ENCODE data around the gene AP2M1. TPM values are rescaled to one million over a fixed set of nuclear protein-coding genes. Genes with fewer than 3 reads are reported as not detected.

Gene AP2M1
- total and polyA plus RNA-seq, 2 of the 13 experiments (the other 11 are each of a cell fraction or from before 2014, with no cell fraction given): 126 to 146 TPM

DNA sequence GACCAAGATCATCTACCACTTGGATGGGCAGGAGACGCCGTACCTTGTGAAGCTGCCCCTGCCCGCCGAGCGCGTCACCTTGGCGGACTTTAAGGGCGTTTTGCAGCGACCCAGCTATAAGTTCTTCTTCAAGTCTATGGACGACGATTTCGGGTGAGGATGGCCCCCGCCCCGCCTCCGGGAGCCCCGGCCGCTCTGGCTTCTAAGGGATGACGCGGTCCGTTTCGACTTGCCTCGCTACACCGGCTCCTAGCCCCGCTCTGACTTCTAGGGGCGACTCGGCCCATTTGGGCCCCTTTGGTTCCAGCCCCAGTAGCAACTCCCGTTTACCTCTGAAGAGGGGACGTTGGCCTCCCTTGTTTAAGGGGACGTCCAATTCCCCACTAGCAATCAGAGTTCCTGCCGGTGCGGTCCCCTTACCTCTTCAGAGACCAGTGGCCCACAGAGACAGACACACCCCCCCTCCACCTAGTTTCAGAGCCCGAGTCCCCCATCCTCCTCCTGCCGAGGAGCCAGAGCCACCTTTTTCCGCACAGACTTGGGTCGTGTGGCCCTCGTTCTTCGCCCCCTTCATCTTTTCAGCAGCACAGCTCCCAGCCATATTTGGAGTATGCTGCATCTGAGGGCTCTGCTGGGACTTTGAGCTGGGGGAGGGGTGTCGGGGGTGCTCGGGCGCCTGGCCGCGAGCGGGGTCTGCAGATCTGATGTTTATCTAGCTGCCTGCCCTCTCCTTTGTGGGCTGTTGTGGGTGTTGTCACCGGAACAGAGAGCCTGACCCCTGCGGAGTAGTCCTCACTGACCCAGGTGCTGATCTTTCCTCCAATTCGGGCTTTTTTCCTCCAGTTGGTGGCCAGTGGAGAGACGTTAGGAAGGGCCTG lies 18.8 kb upstream of the AP2M1 start (continued):
- TF ChIP-seq MAZ (IDR thresholded peaks at IDR 0.05; ENCODE audit: borderline replicate concordance, low read depth, low read length): peak; percentile 10; the same call in 1 of the 2 replicates
- TF ChIP-seq MAZ (CRISPR knock-in tag; IDR thresholded peaks at IDR 0.05; ENCODE audit: low read depth): no peak; the same call in 1 of the 2 replicates
- no peak for TF ChIP-seq ZNF20 (CRISPR knock-in tag; IDR thresholded peaks at IDR 0.05)
- TF ChIP-seq GFI1 (CRISPR knock-in tag; IDR thresholded peaks at IDR 0.05; ENCODE audit: borderline replicate concordance): no peak
- TF ChIP-seq, protein P1, sequence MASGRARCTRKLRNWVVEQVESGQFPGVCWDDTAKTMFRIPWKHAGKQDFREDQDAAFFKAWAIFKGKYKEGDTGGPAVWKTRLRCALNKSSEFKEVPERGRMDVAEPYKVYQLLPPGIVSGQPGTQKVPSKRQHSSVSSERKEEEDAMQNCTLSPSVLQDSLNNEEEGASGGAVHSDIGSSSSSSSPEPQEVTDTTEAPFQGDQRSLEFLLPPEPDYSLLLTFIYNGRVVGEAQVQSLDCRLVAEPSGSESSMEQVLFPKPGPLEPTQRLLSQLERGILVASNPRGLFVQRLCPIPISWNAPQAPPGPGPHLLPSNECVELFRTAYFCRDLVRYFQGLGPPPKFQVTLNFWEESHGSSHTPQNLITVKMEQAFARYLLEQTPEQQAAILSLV (CRISPR knock-in tag; IDR thresholded peaks at IDR 0.05; ENCODE audit: borderline replicate concordance): no peak; the same call in 1 of the 2 replicates
- no peak for TF ChIP-seq CREB1 (IDR thresholded peaks at IDR 0.05)
- no peak for TF ChIP-seq CREB1 (CRISPR knock-in tag; IDR thresholded peaks at IDR 0.05)
- TF ChIP-seq KMT2B (CRISPR knock-in tag; IDR thresholded peaks at IDR 0.05): no peak
- no peak for TF ChIP-seq MYNN (CRISPR knock-in tag; IDR thresholded peaks at IDR 0.05; ENCODE audit: low read depth)
- no peak for TF ChIP-seq MIXL1 (CRISPR knock-in tag; IDR thresholded peaks at IDR 0.05)
- no peak; the same call in 1 of the 2 replicates for TF ChIP-seq CCDC6 (CRISPR knock-in tag; IDR thresholded peaks at IDR 0.05)
- TF ChIP-seq NFYB (CRISPR knock-in tag; IDR thresholded peaks at IDR 0.05): peak; percentile 5; the same call in 1 of the 2 replicates
- no peak for TF ChIP-seq NFIB (CRISPR knock-in tag; IDR thresholded peaks at IDR 0.05; ENCODE audit: borderline replicate concordance)
- TF ChIP-seq, protein P2, sequence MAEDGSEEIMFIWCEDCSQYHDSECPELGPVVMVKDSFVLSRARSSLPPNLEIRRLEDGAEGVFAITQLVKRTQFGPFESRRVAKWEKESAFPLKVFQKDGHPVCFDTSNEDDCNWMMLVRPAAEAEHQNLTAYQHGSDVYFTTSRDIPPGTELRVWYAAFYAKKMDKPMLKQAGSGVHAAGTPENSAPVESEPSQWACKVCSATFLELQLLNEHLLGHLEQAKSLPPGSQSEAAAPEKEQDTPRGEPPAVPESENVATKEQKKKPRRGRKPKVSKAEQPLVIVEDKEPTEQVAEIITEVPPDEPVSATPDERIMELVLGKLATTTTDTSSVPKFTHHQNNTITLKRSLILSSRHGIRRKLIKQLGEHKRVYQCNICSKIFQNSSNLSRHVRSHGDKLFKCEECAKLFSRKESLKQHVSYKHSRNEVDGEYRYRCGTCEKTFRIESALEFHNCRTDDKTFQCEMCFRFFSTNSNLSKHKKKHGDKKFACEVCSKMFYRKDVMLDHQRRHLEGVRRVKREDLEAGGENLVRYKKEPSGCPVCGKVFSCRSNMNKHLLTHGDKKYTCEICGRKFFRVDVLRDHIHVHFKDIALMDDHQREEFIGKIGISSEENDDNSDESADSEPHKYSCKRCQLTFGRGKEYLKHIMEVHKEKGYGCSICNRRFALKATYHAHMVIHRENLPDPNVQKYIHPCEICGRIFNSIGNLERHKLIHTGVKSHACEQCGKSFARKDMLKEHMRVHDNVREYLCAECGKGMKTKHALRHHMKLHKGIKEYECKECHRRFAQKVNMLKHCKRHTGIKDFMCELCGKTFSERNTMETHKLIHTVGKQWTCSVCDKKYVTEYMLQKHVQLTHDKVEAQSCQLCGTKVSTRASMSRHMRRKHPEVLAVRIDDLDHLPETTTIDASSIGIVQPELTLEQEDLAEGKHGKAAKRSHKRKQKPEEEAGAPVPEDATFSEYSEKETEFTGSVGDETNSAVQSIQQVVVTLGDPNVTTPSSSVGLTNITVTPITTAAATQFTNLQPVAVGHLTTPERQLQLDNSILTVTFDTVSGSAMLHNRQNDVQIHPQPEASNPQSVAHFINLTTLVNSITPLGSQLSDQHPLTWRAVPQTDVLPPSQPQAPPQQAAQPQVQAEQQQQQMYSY (CRISPR knock-in tag; IDR thresholded peaks at IDR 0.05): no peak
- TF ChIP-seq, protein P3, sequence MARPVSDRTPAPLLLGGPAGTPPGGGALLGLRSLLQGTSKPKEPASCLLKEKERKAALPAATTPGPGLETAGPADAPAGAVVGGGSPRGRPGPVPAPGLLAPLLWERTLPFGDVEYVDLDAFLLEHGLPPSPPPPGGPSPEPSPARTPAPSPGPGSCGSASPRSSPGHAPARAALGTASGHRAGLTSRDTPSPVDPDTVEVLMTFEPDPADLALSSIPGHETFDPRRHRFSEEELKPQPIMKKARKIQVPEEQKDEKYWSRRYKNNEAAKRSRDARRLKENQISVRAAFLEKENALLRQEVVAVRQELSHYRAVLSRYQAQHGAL (CRISPR knock-in tag; IDR thresholded peaks at IDR 0.05; ENCODE audit: not compliant biosample characterization): no peak
- TF ChIP-seq, protein P4, sequence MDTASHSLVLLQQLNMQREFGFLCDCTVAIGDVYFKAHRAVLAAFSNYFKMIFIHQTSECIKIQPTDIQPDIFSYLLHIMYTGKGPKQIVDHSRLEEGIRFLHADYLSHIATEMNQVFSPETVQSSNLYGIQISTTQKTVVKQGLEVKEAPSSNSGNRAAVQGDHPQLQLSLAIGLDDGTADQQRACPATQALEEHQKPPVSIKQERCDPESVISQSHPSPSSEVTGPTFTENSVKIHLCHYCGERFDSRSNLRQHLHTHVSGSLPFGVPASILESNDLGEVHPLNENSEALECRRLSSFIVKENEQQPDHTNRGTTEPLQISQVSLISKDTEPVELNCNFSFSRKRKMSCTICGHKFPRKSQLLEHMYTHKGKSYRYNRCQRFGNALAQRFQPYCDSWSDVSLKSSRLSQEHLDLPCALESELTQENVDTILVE (CRISPR knock-in tag; IDR thresholded peaks at IDR 0.05): no peak
- peak; percentile 47 for TF ChIP-seq SRSF1 (optimal IDR thresholded peaks at IDR 0.05; ENCODE audit: low read depth, low read length)
- 0 out of 2 replicates have a peak, but pooled peaks have one; percentile 65 for TF ChIP-seq ZFP36L1 (CRISPR knock-in tag; IDR thresholded peaks at IDR 0.05)
- TF ChIP-seq, protein P5, sequence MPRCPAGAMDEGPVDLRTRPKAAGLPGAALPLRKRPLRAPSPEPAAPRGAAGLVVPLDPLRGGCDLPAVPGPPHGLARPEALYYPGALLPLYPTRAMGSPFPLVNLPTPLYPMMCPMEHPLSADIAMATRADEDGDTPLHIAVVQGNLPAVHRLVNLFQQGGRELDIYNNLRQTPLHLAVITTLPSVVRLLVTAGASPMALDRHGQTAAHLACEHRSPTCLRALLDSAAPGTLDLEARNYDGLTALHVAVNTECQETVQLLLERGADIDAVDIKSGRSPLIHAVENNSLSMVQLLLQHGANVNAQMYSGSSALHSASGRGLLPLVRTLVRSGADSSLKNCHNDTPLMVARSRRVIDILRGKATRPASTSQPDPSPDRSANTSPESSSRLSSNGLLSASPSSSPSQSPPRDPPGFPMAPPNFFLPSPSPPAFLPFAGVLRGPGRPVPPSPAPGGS (CRISPR knock-in tag; IDR thresholded peaks at IDR 0.05): no peak
- TF ChIP-seq ZEB1 (IDR thresholded peaks at IDR 0.05; ENCODE audit: insufficient replicate concordance, low read depth): peak; percentile 34
- no peak for TF ChIP-seq KLF6 (CRISPR knock-in tag; IDR thresholded peaks at IDR 0.05)
